HepG2 (cell line): Measurements from ENCODE around the gene PRR22. TPM values are rescaled to one million over a fixed set of nuclear protein-coding genes. Genes with fewer than 3 reads are reported as not detected.

Experiments
- FOXO4 ChIP-seq: sonication (generic); formaldehyde crosslinking; conservative IDR thresholded peaks from 2 replicates; pipeline ENCODE4 v1.8.1; 2023; ENCODE audit warnings: missing genetic modification reagents
- GABPA ChIP-seq, 2 experiments: IDR thresholded peaks; 2 replicates each; pipeline ENCODE4 v1.6.1; 2011 to 2016; ENCODE audit warnings: low read depth in 2 of 2, low read length in 1 of 2, missing biosample characterization in 1 of 2, missing genetic modification characterization in 1 of 2
- GMEB2 ChIP-seq: IDR thresholded peaks from 2 replicates; pipeline ENCODE4 v1.6.1; 2016; ENCODE audit warnings: missing biosample characterization, missing genetic modification reagents, low read depth
- MEF2D ChIP-seq: sonication (generic); formaldehyde crosslinking; IDR thresholded peaks from 2 replicates; pipeline ENCODE4 v1.5.1; 2020; ENCODE audit warnings: mild to moderate bottlenecking, missing genetic modification reagents
- NBN ChIP-seq: fragments of 450-650 bp; conservative IDR thresholded peaks from 2 replicates; pipeline ENCODE4 v1.6.1; 2017
- PAX8 ChIP-seq: sonication (generic); formaldehyde crosslinking; IDR thresholded peaks from 2 replicates; pipeline ENCODE4 v1.8.0; 2022; ENCODE audit warnings: mild to moderate bottlenecking, missing genetic modification reagents, borderline replicate concordance
- SIX4 ChIP-seq: sonication (generic); formaldehyde crosslinking; IDR thresholded peaks from 2 replicates; pipeline ENCODE4 v1.4.0; 2020; ENCODE audit warnings: missing genetic modification reagents
- ZBTB40 ChIP-seq, 2 experiments: fragments of 450-650 bp in 1 of 2; sonication (generic) in 1 of 2; formaldehyde crosslinking in 1 of 2; IDR thresholded peaks; 2 replicates each; pipeline versions ENCODE4 v1.6.1 to v1.8.0; 2016 to 2022; ENCODE audit warnings: antibody characterized with exemption in 1 of 2, mild to moderate bottlenecking in 1 of 2, missing genetic modification reagents in 1 of 2
- ZNF224 ChIP-seq: sonication (generic); formaldehyde crosslinking; IDR thresholded peaks from 2 replicates; pipeline ENCODE4 v1.5.0; 2020; ENCODE audit warnings: mild to moderate bottlenecking, missing genetic modification reagents
- ZNF44 ChIP-seq: sonication (generic); formaldehyde crosslinking; IDR thresholded peaks from 2 replicates; pipeline ENCODE4 v1.5.1; 2020; ENCODE audit warnings: mild to moderate bottlenecking, missing genetic modification reagents
- ZNF616 ChIP-seq: sonication (generic); formaldehyde crosslinking; IDR thresholded peaks from 2 replicates; pipeline ENCODE4 v1.5.0; 2020; ENCODE audit warnings: low read depth, mild to moderate bottlenecking, missing genetic modification reagents
- polyA plus RNA-seq, 8 experiments: library from polyadenylated mRNA; depleted of rRNA in 3 of 8; stranded (reverse) in 7 of 8; unstranded in 1 of 8; fragments of >200 nt; fragmentation: Illumina TruSeq in 4 of 8; extraction: Trizol in 4 of 8; gene quantifications; 2 replicates each; pipeline versions ENCODE4 v1.2.1 to v1.2.3, GENCODE V29; 2011 to 2016; ENCODE audit warnings: low read depth in 4 of 8, missing spikeins in 1 of 8, mixed read lengths in 1 of 8; ENCODE audit not compliant: insufficient read depth in 1 of 8
- total RNA-seq, 5 experiments: library from RNA; depleted of rRNA; stranded (reverse); fragments of >200 nt; fragmentation: Illumina TruSeq; extraction: Trizol; gene quantifications; 2 replicates each; pipeline ENCODE4 v1.2.3, GENCODE V29; 2016; ENCODE audit warnings: low read depth in 1 of 5

The PRR22 gene
- total and polyA plus RNA-seq, 2 of the 13 experiments (the other 11 are each of a cell fraction or from before 2014, with no cell fraction given), result 0.84 to 2.3 TPM

- TF ChIP-seq NBN (no peak), ZNF616 (CRISPR knock-in tag) (no peak), FOXO4 (CRISPR knock-in tag) (no peak), PAX8 (CRISPR knock-in tag) (peak; percentile 45; the same call in 1 of the 2 replicates), ZNF44 (CRISPR knock-in tag) (peak; percentile 87; the same call in 1 of the 2 replicates), ZNF224 (CRISPR knock-in tag) (no peak; the same call in 1 of the 2 replicates), SIX4 (peak; percentile 15; the same call in 1 of the 2 replicates), GMEB2 (CRISPR knock-in tag) (no peak; the same call in 1 of the 2 replicates), ZBTB40 (IDR thresholded peaks at IDR 0.05) (peak; percentile 46), ZBTB40 (CRISPR knock-in tag; IDR thresholded peaks at IDR 0.05) (peak; percentile 75), GABPA (IDR thresholded peaks at IDR 0.05; ENCODE audit: low read depth, low read length) (peak; percentile 82), GABPA (CRISPR knock-in tag; IDR thresholded peaks at IDR 0.05; ENCODE audit: low read depth) (peak; percentile 94), MEF2D (CRISPR knock-in tag) (peak; percentile 95)
These were observed 6.3 kb upstream of the PRR22 start, which contains the start of gene DUS3L (continued) for GRCh38 chr19:5790559-5791520.
